HepG2 (cell line): ENCODE results near the gene PCAT6. TPM values are rescaled to one million over a fixed set of nuclear protein-coding genes. Genes with fewer than 3 reads are reported as not detected.

Experiments used
- CHCHD3 ChIP-seq: sonication (generic); formaldehyde crosslinking; IDR thresholded peaks from 2 replicates; pipeline ENCODE4 v1.8.0; 2022; ENCODE audit warnings: mild to moderate bottlenecking, missing genetic modification reagents, moderate library complexity
- GLI4 ChIP-seq: sonication (generic); formaldehyde crosslinking; IDR thresholded peaks from 2 replicates; pipeline ENCODE4 v1.5.1; 2020; ENCODE audit warnings: missing genetic modification reagents, mild to moderate bottlenecking, moderate library complexity, borderline replicate concordance
- JUN ChIP-seq: sonication (generic); formaldehyde crosslinking; IDR thresholded peaks from 2 replicates; pipeline ENCODE4 v1.4.0; 2020; ENCODE audit warnings: mild to moderate bottlenecking, missing genetic modification reagents
- KLF12 ChIP-seq: sonication (generic); formaldehyde crosslinking; IDR thresholded peaks from 2 replicates; pipeline ENCODE4 v1.4.0; 2020; ENCODE audit warnings: missing genetic modification reagents, borderline replicate concordance
- NCOA5 ChIP-seq: sonication (generic); formaldehyde crosslinking; IDR thresholded peaks from 2 replicates; pipeline ENCODE4 v1.4.0; 2020; ENCODE audit warnings: missing genetic modification reagents
- SP4 ChIP-seq: sonication (generic); formaldehyde crosslinking; IDR thresholded peaks from 2 replicates; pipeline ENCODE4 v1.8.1; 2023; ENCODE audit warnings: mild to moderate bottlenecking, missing genetic modification reagents
- SRSF9 ChIP-seq: fragments of 200-400 bp; formaldehyde crosslinking; IDR thresholded peaks from 2 replicates; pipeline ENCODE4 v1.6.1; 2018; ENCODE audit warnings: borderline replicate concordance, mild to moderate bottlenecking, low read depth, low read length; ENCODE audit not compliant: insufficient read depth, poor library complexity, severe bottlenecking
- SRY ChIP-seq: sonication (generic); formaldehyde crosslinking; IDR thresholded peaks from 2 replicates; pipeline ENCODE4 v1.8.0; 2022; ENCODE audit warnings: mild to moderate bottlenecking, missing genetic modification reagents
- TARDBP ChIP-seq: sonication (generic); formaldehyde crosslinking; IDR thresholded peaks from 2 replicates; pipeline ENCODE4 v1.8.0; 2022; ENCODE audit warnings: mild to moderate bottlenecking, missing genetic modification reagents
- ZIK1 ChIP-seq: sonication (generic); formaldehyde crosslinking; IDR thresholded peaks from 2 replicates; pipeline ENCODE4 v1.5.0; 2020; ENCODE audit warnings: mild to moderate bottlenecking, low read depth, missing genetic modification reagents, borderline replicate concordance
- ZNF543 ChIP-seq: sonication (generic); formaldehyde crosslinking; IDR thresholded peaks from 2 replicates; pipeline ENCODE4 v1.4.0; 2020; ENCODE audit warnings: mild to moderate bottlenecking, missing genetic modification reagents
- ZNF569 ChIP-seq: sonication (generic); formaldehyde crosslinking; IDR thresholded peaks from 2 replicates; pipeline ENCODE4 v1.5.0; 2020; ENCODE audit warnings: mild to moderate bottlenecking, missing genetic modification reagents, moderate library complexity, borderline replicate concordance
- ZNF577 ChIP-seq: sonication (generic); formaldehyde crosslinking; IDR thresholded peaks from 2 replicates; pipeline ENCODE4 v1.4.0; 2020; ENCODE audit warnings: mild to moderate bottlenecking, low read depth, missing genetic modification reagents, borderline replicate concordance
- ZNF674 ChIP-seq: sonication (generic); formaldehyde crosslinking; IDR thresholded peaks from 2 replicates; pipeline ENCODE4 v1.5.0; 2020; ENCODE audit warnings: low read depth, mild to moderate bottlenecking, missing genetic modification reagents
- polyA plus RNA-seq, 8 experiments: library from polyadenylated mRNA; depleted of rRNA in 3 of 8; stranded (reverse) in 7 of 8; unstranded in 1 of 8; fragments of >200 nt; fragmentation: Illumina TruSeq in 4 of 8; extraction: Trizol in 4 of 8; gene quantifications; 2 replicates each; pipeline versions ENCODE4 v1.2.1 to v1.2.3, GENCODE V29; 2011 to 2016; ENCODE audit warnings: low read depth in 4 of 8, missing spikeins in 1 of 8, mixed read lengths in 1 of 8; ENCODE audit not compliant: insufficient read depth in 1 of 8
- total RNA-seq, 5 experiments: library from RNA; depleted of rRNA; stranded (reverse); fragments of >200 nt; fragmentation: Illumina TruSeq; extraction: Trizol; gene quantifications; 2 replicates each; pipeline ENCODE4 v1.2.3, GENCODE V29; 2016; ENCODE audit warnings: low read depth in 1 of 5
- TF ChIP-seq, protein P1 (sequence below): sonication (generic); formaldehyde crosslinking; IDR thresholded peaks from 2 replicates; pipeline ENCODE4 v1.5.1; 2020; ENCODE audit warnings: mild to moderate bottlenecking, missing genetic modification reagents, borderline replicate concordance
- TF ChIP-seq, protein P2 (sequence below): sonication (generic); formaldehyde crosslinking; IDR thresholded peaks from 2 replicates; pipeline ENCODE4 v1.4.0; 2020; ENCODE audit warnings: missing genetic modification reagents
- TF ChIP-seq, protein P3 (sequence below): sonication (generic); formaldehyde crosslinking; IDR thresholded peaks from 2 replicates; pipeline ENCODE4 v1.8.0; 2022; ENCODE audit warnings: mild to moderate bottlenecking, missing genetic modification reagents, moderate library complexity

The PCAT6 gene
- total and polyA plus RNA-seq, 2 of the 13 experiments (the other 11 are each of a cell fraction or from before 2014, with no cell fraction given) = 0.60 to 4.4 TPM

DNA sequence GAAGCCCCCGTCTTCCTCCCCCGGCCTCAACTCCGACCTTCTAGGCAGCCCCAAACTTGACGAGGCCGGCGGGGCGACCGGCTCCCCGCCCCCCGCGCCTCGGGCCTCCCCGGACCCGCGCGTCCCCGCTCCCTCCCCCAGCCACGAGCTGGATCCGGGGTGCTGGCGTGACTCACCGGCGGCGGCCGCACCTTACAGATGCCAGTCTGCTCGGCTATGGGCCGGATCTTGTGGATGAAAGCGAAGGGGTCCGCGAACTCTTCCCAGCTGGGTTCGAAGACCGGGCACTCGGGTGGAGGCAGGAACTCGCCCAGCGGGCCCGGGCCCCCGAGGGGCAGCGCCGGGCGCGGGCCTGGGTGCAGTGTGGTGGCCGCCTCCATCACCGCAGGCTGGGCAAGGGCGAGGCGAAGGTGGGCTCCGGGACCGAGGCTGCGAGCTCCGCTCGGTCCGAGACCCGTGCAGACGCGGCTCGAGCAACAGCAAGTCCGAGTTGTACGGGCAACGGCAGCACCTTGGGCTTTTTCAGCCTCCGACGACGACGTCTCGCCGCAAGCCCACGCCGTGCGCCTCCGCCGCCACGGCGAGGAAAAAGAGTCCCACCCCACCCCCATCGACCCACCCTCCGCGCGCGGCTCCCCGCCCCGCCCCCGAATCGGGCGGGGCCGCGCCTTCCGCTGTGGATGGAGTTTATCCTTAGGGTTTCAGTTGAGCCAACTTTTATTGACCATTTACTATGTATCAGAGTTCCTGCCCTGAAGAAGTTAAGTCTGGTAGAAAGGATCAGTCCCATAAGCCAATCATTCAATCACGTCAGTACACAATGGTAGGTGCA, 2.6 kb upstream of the PCAT6 start, which contains the start of gene KDM5B (continued):
- TF ChIP-seq, protein P1, sequence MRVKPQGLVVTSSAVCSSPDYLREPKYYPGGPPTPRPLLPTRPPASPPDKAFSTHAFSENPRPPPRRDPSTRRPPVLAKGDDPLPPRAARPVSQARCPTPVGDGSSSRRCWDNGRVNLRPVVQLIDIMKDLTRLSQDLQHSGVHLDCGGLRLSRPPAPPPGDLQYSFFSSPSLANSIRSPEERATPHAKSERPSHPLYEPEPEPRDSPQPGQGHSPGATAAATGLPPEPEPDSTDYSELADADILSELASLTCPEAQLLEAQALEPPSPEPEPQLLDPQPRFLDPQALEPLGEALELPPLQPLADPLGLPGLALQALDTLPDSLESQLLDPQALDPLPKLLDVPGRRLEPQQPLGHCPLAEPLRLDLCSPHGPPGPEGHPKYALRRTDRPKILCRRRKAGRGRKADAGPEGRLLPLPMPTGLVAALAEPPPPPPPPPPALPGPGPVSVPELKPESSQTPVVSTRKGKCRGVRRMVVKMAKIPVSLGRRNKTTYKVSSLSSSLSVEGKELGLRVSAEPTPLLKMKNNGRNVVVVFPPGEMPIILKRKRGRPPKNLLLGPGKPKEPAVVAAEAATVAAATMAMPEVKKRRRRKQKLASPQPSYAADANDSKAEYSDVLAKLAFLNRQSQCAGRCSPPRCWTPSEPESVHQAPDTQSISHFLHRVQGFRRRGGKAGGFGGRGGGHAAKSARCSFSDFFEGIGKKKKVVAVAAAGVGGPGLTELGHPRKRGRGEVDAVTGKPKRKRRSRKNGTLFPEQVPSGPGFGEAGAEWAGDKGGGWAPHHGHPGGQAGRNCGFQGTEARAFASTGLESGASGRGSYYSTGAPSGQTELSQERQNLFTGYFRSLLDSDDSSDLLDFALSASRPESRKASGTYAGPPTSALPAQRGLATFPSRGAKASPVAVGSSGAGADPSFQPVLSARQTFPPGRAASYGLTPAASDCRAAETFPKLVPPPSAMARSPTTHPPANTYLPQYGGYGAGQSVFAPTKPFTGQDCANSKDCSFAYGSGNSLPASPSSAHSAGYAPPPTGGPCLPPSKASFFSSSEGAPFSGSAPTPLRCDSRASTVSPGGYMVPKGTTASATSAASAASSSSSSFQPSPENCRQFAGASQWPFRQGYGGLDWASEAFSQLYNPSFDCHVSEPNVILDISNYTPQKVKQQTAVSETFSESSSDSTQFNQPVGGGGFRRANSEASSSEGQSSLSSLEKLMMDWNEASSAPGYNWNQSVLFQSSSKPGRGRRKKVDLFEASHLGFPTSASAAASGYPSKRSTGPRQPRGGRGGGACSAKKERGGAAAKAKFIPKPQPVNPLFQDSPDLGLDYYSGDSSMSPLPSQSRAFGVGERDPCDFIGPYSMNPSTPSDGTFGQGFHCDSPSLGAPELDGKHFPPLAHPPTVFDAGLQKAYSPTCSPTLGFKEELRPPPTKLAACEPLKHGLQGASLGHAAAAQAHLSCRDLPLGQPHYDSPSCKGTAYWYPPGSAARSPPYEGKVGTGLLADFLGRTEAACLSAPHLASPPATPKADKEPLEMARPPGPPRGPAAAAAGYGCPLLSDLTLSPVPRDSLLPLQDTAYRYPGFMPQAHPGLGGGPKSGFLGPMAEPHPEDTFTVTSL = no peak
- TF ChIP-seq TARDBP (peak; percentile 76), ZNF674 (CRISPR knock-in tag) (no peak), CHCHD3 (CRISPR knock-in tag) (no peak), ZNF577 (CRISPR knock-in tag) (no peak), GLI4 (CRISPR knock-in tag) (no peak), KLF12 (no peak), ZNF569 (CRISPR knock-in tag) (no peak), SRY (CRISPR knock-in tag) (peak; percentile 76; the same call in 1 of the 2 replicates), SRSF9 (no peak), ZIK1 (CRISPR knock-in tag) (peak; percentile 82; the same call in 1 of the 2 replicates), ZNF543 (peak; percentile 46; the same call in 1 of the 2 replicates), JUN (no peak), SP4 (CRISPR knock-in tag) (peak; percentile 68), NCOA5 (CRISPR knock-in tag) (no peak)
- TF ChIP-seq, protein P2, sequence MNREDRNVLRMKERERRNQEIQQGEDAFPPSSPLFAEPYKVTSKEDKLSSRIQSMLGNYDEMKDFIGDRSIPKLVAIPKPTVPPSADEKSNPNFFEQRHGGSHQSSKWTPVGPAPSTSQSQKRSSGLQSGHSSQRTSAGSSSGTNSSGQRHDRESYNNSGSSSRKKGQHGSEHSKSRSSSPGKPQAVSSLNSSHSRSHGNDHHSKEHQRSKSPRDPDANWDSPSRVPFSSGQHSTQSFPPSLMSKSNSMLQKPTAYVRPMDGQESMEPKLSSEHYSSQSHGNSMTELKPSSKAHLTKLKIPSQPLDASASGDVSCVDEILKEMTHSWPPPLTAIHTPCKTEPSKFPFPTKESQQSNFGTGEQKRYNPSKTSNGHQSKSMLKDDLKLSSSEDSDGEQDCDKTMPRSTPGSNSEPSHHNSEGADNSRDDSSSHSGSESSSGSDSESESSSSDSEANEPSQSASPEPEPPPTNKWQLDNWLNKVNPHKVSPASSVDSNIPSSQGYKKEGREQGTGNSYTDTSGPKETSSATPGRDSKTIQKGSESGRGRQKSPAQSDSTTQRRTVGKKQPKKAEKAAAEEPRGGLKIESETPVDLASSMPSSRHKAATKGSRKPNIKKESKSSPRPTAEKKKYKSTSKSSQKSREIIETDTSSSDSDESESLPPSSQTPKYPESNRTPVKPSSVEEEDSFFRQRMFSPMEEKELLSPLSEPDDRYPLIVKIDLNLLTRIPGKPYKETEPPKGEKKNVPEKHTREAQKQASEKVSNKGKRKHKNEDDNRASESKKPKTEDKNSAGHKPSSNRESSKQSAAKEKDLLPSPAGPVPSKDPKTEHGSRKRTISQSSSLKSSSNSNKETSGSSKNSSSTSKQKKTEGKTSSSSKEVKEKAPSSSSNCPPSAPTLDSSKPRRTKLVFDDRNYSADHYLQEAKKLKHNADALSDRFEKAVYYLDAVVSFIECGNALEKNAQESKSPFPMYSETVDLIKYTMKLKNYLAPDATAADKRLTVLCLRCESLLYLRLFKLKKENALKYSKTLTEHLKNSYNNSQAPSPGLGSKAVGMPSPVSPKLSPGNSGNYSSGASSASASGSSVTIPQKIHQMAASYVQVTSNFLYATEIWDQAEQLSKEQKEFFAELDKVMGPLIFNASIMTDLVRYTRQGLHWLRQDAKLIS = 0 out of 2 replicates have a peak, but pooled peaks have one; percentile 43
- TF ChIP-seq, protein P3, sequence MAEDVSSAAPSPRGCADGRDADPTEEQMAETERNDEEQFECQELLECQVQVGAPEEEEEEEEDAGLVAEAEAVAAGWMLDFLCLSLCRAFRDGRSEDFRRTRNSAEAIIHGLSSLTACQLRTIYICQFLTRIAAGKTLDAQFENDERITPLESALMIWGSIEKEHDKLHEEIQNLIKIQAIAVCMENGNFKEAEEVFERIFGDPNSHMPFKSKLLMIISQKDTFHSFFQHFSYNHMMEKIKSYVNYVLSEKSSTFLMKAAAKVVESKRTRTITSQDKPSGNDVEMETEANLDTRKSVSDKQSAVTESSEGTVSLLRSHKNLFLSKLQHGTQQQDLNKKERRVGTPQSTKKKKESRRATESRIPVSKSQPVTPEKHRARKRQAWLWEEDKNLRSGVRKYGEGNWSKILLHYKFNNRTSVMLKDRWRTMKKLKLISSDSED (CRISPR knock-in tag) = no peak
